ENCODE measurements around the gene SRSF2. TPM values are rescaled to one million over a fixed set of nuclear protein-coding genes. Genes with fewer than 3 reads are reported as not detected.

The SRSF2 gene
- total and polyA plus RNA-seq, 9 of the 15 experiments (the other 6 are each of a cell fraction or from before 2014, with no cell fraction given): 161 to 583 (median 393) TPM

- TF ChIP-seq NCOA6 (IDR thresholded peaks at IDR 0.05) (no peak), ZNF280A (IDR thresholded peaks at IDR 0.05; ENCODE audit: low read depth, partially characterized antibody) (no peak), SLC30A9 (CRISPR knock-in tag; IDR thresholded peaks at IDR 0.05) (no peak), HMG20B (CRISPR knock-in tag; IDR thresholded peaks at IDR 0.05) (no peak), ZNF408 (CRISPR knock-in tag; IDR thresholded peaks at IDR 0.05; ENCODE audit: low read depth) (no peak), RBM39 (optimal IDR thresholded peaks at IDR 0.05; ENCODE audit: low read depth, low read length) (no peak), PKNOX1 (IDR thresholded peaks at IDR 0.05) (no peak; the same call in 1 of the 2 replicates)
These were observed 10.1 kb downstream of the SRSF2 start, which contains the start of gene METTL23 (continued) for GRCh38 chr17:76726776-76727718.

Measured in K562 (cell line).